Immature natural killer cell (primary cell): ENCODE measurements around the gene GDI1. TPM values are rescaled to one million over a fixed set of nuclear protein-coding genes. Genes with fewer than 3 reads are reported as not detected.
A peak's percentile ranks its signal among the peaks of the same experiment; 100 is the strongest.

Source experiments
- DNase-seq, 3 donors: peaks; one replicate each; pipeline ENCODE4 v3.0.0; 2022; ENCODE audit warnings: mixed read lengths in 1 of 3
- H3K27ac Mint-ChIP-seq, 6 donors: one replicate each; pipeline ENCODE4 v1.8.0; 2020; ENCODE audit warnings: mixed read lengths in 6 of 6, mild to moderate bottlenecking in 5 of 6, inconsistent platforms in 4 of 6, moderate library complexity in 3 of 6
- H3K27me3 Mint-ChIP-seq, 3 donors: one replicate each; pipeline ENCODE4 v1.8.0; 2020 to 2021; ENCODE audit warnings: low read depth in 3 of 3, mild to moderate bottlenecking in 3 of 3, mixed read lengths in 3 of 3, moderate library complexity in 3 of 3, inconsistent platforms in 1 of 3
- H3K36me3 Mint-ChIP-seq, 3 donors: one replicate each; pipeline ENCODE4 v1.8.0; 2020; ENCODE audit warnings: mixed read lengths in 3 of 3, inconsistent platforms in 2 of 3, mild to moderate bottlenecking in 2 of 3
- H3K4me1 Mint-ChIP-seq, 2 donors: one replicate each; pipeline ENCODE4 v1.8.0; 2020; ENCODE audit warnings: inconsistent platforms in 2 of 2, mild to moderate bottlenecking in 2 of 2, mixed read lengths in 2 of 2, moderate library complexity in 1 of 2
- H3K4me3 Mint-ChIP-seq, 5 donors: one replicate each; pipeline ENCODE4 v1.8.0; 2020; ENCODE audit warnings: mild to moderate bottlenecking in 5 of 5, mixed read lengths in 5 of 5, inconsistent platforms in 3 of 5, moderate library complexity in 3 of 5
- H3K9me3 Mint-ChIP-seq, 6 donors: one replicate each; pipeline ENCODE4 v1.8.0; 2020; ENCODE audit warnings: mild to moderate bottlenecking in 6 of 6, mixed read lengths in 6 of 6, inconsistent platforms in 4 of 6, moderate library complexity in 3 of 6
- polyA plus RNA-seq, 3 donors: library from polyadenylated mRNA; unstranded; fragments of 300-500 nt; fragmentation: Illumina TruSeq; gene quantifications; one replicate each; pipeline ENCODE4 v1.2.3, GENCODE V29; 2021

The GDI1 gene
- polyA plus RNA-seq, 3 donors from 2014 or later, result 20.9 to 37.8 (median 29.2) TPM

GRCh38 chrX:154419189-154419588 lies 17.8 kb upstream of the GDI1 start:
- H3K9me3 Mint-ChIP-seq, result no peaks in the 10 kb centered on the region
- H3K27me3 Mint-ChIP-seq, result peaks cover 0 to 4% (median 1%) of the 10 kb centered on the region in 3 donors
- H3K4me1 Mint-ChIP-seq, result no peaks in the 10 kb centered on the region
- no peak for DNase-seq
- no peaks in the 10 kb centered on the region for H3K36me3 Mint-ChIP-seq
- H3K27ac Mint-ChIP-seq, result no peak overlapping the region
- H3K4me3 Mint-ChIP-seq, result no peak overlapping the region

DNA sequence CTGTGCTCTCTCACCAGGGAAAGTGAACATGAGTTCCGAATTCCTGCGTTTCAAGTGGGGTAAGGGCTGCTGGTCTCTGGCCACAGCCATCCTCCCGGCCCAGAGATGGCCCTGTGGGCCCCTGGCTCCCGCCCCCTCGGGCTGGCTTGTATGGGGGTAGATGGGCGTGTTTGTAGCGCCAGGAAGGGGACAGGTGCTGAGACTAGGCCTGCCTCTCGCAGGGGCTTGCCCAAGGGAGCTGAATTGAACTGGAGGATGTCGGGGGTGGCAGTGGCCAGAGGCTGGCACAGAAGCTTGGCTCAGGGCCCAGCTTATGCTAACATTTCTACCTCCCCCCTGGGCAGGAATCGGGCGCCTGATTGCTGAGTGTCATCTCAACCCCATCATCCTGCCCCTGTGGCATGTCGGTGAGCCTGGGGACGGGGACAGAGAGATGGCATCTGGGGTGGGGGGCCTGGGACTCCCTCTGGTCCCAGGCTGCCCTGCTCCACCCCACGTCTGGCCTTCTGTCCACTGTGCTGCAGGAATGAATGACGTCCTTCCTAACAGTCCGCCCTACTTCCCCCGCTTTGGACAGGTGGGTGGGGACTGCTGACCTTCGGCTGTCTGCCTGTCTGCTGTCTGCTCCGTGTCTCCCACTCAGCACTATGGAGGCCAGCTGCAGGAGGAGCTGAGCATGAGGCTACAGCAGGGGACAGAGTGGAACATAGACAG lies 17.1 kb upstream of the GDI1 start:
- no peak overlapping the region for H3K27ac Mint-ChIP-seq
- no peaks in the 10 kb centered on the region for H3K36me3 Mint-ChIP-seq
- no peaks in the 10 kb centered on the region for H3K9me3 Mint-ChIP-seq
- no peak overlapping the region for H3K4me3 Mint-ChIP-seq
- no peaks in the 10 kb centered on the region for H3K4me1 Mint-ChIP-seq
- peaks cover 0 to 4% (median 1%) of the 10 kb centered on the region in 3 donors for H3K27me3 Mint-ChIP-seq
- no peak for DNase-seq

GRCh38 chrX:154420402-154420756 lies 16.6 kb upstream of the GDI1 start:
- DNase-seq, result no peak
- Mint-ChIP-seq H3K27ac (no peak overlapping the region), H3K4me1 (no peaks in the 10 kb centered on the region), H3K36me3 (no peaks in the 10 kb centered on the region), H3K9me3 (no peaks in the 10 kb centered on the region), H3K27me3 (peaks cover 0 to 4% (median under 1%) of the 10 kb centered on the region in 3 donors), H3K4me3 (no peak overlapping the region)

DNA sequence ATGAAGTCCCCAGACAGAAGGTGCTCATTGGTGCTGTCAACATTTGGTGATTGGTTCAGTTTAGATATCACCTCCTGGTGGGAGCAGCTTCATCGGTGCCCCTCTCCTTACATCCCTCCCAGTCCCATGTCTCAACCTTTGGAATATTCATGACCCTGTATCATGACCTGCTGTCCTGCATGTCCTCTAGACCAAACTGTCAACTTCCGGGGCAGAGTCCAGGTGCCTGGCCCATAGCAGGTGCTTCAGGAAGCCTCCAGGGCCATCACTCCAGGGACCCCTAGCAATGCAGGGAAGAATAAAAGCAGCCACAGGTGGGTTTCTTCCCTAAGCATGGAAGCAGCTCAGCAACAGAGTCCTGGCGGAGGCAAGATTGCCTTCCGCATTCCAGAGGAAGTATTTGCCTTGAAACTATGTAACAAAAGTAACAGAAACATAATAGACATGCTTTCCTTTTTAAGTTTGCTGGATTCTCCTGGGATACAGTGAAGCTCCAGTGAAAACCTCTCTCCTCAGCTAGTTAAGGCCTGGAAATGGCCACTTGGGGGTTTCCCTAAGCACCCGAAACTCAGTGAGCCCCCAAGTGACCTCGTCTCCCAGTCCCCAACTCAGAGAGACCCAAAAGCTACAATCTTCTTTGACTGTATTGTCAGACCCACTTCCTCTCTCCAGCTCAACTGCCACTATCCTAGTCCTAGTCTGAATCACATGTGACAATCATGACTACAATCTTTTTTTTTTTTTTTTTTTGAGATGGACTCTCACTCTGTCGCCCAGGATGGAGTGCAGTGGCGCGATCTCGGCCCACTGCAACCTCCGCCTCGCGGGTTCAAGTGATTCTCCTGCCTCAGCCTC lies 9.8 kb upstream of the GDI1 start:
- no peaks in the 10 kb centered on the region for H3K36me3 Mint-ChIP-seq
- DNase-seq, result no peak
- H3K4me1 Mint-ChIP-seq, result peaks cover 21 to 25% of the 10 kb centered on the region in 2 donors
- H3K9me3 Mint-ChIP-seq, result no peaks in the 10 kb centered on the region
- no peak overlapping the region for H3K27ac Mint-ChIP-seq
- peak overlapping the region in 2 of 5 donors; percentile 30 to 39 for H3K4me3 Mint-ChIP-seq
- peaks cover 3 to 15% (median 11%) of the 10 kb centered on the region in 3 donors for H3K27me3 Mint-ChIP-seq

DNA sequence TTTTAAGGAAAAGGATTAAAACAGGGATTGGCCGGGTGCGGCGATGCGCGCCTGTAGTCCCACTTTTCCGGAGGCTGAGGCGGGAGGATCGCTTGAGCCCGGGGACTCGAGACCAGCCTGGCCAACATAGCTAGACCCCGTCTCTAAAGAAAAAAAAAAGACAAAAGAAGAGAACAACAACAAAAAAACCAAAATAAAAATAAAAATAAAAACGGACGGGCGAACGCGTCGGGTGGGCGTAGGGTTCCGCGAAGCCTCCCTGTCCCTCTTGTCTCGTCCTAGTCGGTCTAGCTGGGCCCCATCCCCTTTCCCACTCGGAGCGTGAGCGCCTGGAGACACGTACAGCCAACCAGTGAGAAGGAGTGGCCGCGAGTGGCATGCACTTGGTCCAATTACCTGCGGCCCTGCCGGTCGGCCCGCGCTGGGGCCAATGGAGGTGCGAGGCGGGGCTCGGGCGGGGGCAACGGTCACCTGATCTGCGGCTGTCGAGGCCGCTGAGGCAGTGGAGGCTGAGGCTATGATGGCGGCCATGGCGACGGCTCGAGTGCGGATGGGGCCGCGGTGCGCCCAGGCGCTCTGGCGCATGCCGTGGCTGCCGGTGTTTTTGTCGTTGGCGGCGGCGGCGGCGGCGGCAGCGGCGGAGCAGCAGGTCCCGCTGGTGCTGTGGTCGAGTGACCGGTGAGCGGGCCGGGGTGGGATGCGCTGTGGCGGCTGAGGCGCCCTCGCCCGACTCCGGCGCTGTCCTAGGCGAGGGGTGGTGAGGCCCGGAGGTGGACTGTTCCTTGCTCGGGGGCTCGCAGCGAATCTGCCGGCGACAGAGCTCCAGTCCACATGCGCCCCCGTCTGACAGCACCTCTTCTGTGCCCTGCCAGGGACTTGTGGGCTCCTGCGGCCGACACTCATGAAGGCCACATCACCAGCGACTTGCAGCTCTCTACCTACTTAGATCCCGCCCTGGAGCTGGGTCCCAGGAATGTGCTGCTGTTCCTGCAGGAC lies 8.5 kb upstream of the GDI1 start, which contains the start of gene ATP6AP1:
Gene ATP6AP1 (plus strand): TSS at position 502 of the 996 bp plus-strand sequence. CDS start 16 bp downstream, at position 518.
- H3K27ac Mint-ChIP-seq, result peak within 1 kb of the TSS; percentile 29 to 85 (median 74)
- peaks cover 0 to 4% (median 0%) of the 10 kb centered on the region in 3 donors for H3K36me3 Mint-ChIP-seq
- H3K4me3 Mint-ChIP-seq, result peak within 1 kb of the TSS; percentile 73 to 85 (median 80)
- H3K27me3 Mint-ChIP-seq, result peaks cover 3 to 15% (median 11%) of the 10 kb centered on the region in 3 donors
- DNase-seq, result peak; percentile 88 to 90 (median 89)
- H3K9me3 Mint-ChIP-seq, result no peaks in the 10 kb centered on the region
- H3K4me1 Mint-ChIP-seq, result peaks cover 21 to 25% of the 10 kb centered on the region in 2 donors

- peaks cover 3 to 19% (median 11%) of the 10 kb centered on the region in 3 donors for H3K27me3 Mint-ChIP-seq
- peaks cover 21 to 25% of the 10 kb centered on the region in 2 donors for H3K4me1 Mint-ChIP-seq
- H3K27ac Mint-ChIP-seq, result peak overlapping the region in 4 of 6 donors; percentile 49 to 71 (median 64)
- no peak for DNase-seq
- H3K9me3 Mint-ChIP-seq, result no peaks in the 10 kb centered on the region
- H3K4me3 Mint-ChIP-seq, result peak overlapping the region; percentile 73 to 85 (median 80)
- peaks cover 0 to 4% (median 0%) of the 10 kb centered on the region in 3 donors for H3K36me3 Mint-ChIP-seq
Observed at GRCh38 chrX:154429711-154430110, 7.2 kb upstream of the GDI1 start.

DNA sequence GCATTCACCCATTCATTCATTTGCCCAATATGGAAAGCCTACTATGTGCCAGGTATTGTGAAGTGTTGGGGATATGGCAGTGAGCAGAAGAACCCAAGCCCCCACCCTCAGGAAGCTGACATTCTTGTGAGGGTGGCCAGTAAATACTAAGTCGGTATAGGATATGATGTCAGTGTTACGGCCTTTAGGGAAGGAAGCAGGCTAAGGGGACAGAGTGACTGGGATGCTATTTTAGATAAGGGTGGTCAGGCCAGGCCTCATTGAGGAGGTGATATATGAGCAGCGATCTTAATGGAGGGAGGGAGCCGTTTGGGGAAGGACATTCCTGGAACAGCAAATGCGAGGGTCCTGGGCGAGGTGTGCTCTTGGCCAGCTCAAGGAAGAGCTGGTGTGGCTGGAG lies 6.5 kb upstream of the GDI1 start:
- Mint-ChIP-seq H3K9me3 (no peaks in the 10 kb centered on the region), H3K27ac (peak overlapping the region in 3 of 6 donors; percentile 10 to 67 (median 40)), H3K36me3 (peaks cover 0 to 4% (median 0%) of the 10 kb centered on the region in 3 donors), H3K27me3 (peaks cover 3 to 19% (median 11%) of the 10 kb centered on the region in 3 donors), H3K4me3 (peak overlapping the region in 3 of 5 donors; percentile 12 to 54 (median 23)), H3K4me1 (peaks cover 21 to 25% of the 10 kb centered on the region in 2 donors)
- no peak for DNase-seq

GRCh38 chrX:154430916-154431315 lies 6.0 kb upstream of the GDI1 start:
- Mint-ChIP-seq H3K4me3 (peak overlapping the region in 3 of 5 donors; percentile 12 to 54 (median 23)), H3K27me3 (peaks cover 3 to 21% (median 11%) of the 10 kb centered on the region in 3 donors), H3K9me3 (no peaks in the 10 kb centered on the region), H3K4me1 (peaks cover 21 to 25% of the 10 kb centered on the region in 2 donors), H3K36me3 (peaks cover 0 to 4% (median 0%) of the 10 kb centered on the region in 3 donors), H3K27ac (peak overlapping the region in 2 of 6 donors; percentile 26 to 67)
- no peak for DNase-seq

DNA sequence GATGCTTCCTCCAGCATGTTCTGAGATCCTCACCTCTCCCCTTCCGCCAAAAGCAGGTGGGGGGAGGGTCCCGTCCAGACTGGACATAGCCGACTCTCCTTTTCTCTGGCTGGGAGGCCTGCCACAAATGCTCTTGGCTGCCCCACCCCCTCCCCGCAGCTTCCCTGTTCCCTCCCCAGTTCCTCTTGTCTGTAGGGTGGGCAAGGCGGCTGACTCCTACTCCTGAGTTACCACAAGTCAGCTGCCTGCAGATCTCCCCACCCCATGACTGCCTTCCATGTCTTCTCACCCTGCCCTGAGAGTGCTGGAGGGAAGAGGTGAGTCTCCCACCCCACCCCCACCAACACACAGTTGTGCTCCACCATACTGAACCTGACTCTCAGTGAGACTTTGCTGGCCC lies 5.6 kb upstream of the GDI1 start:
- Mint-ChIP-seq H3K9me3 (no peaks in the 10 kb centered on the region), H3K4me1 (peaks cover 23 to 29% of the 10 kb centered on the region in 2 donors), H3K4me3 (no peak overlapping the region), H3K36me3 (peaks cover 0 to 4% (median 0%) of the 10 kb centered on the region in 3 donors), H3K27ac (no peak overlapping the region), H3K27me3 (peaks cover 3 to 25% (median 14%) of the 10 kb centered on the region in 3 donors)
- DNase-seq, result no peak

- Mint-ChIP-seq H3K27me3 (peaks cover 3 to 26% (median 16%) of the 10 kb centered on the region in 3 donors), H3K4me1 (peaks cover 25 to 31% of the 10 kb centered on the region in 2 donors), H3K9me3 (no peaks in the 10 kb centered on the region), H3K36me3 (peaks cover 0 to 4% (median 0%) of the 10 kb centered on the region in 3 donors), H3K27ac (no peak overlapping the region), H3K4me3 (no peak overlapping the region)
- no peak for DNase-seq
Observed at GRCh38 chrX:154432210-154432609, 4.7 kb upstream of the GDI1 start.

DNA sequence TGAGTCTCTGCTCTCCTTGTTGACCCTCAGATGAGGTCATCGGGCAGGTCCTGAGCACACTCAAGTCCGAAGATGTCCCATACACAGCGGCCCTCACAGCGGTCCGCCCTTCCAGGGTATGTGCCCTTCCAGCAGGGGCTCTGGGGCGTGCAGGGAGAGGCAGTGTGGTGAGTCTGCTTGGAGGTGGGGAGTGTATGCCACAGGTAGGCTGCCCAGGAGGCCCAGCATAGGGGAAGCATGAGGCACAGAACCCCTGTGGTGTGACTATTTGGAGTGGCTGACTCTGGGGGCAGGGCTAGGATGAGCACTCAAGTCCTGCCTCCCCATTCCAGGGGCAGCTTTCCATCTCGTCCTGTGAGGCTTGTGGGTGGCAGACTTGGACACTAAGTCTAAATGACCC lies 3.3 kb upstream of the GDI1 start:
- peak overlapping the region in 1 of 6 donors; percentile 58 for H3K27ac Mint-ChIP-seq
- peaks cover 24 to 28% of the 10 kb centered on the region in 2 donors for H3K4me1 Mint-ChIP-seq
- H3K36me3 Mint-ChIP-seq, result peaks cover 0 to 4% (median 0%) of the 10 kb centered on the region in 3 donors
- H3K27me3 Mint-ChIP-seq, result peaks cover 6 to 22% (median 21%) of the 10 kb centered on the region in 3 donors
- no peak overlapping the region for H3K4me3 Mint-ChIP-seq
- no peaks in the 10 kb centered on the region for H3K9me3 Mint-ChIP-seq
- DNase-seq, result no peak

GRCh38 chrX:154434394-154435168 lies 2.4 kb upstream of the GDI1 start:
- peaks cover 22 to 26% of the 10 kb centered on the region in 2 donors for H3K4me1 Mint-ChIP-seq
- no peak overlapping the region for H3K4me3 Mint-ChIP-seq
- no peak overlapping the region for H3K27ac Mint-ChIP-seq
- peaks cover 0 to 4% (median 0%) of the 10 kb centered on the region in 3 donors for H3K36me3 Mint-ChIP-seq
- no peak for DNase-seq
- H3K9me3 Mint-ChIP-seq, result no peaks in the 10 kb centered on the region
- H3K27me3 Mint-ChIP-seq, result peaks cover 6 to 19% (median 18%) of the 10 kb centered on the region in 3 donors
